Body of pancreas (tissue), 4 donors: ENCODE data around the gene GORASP2. TPM values are rescaled to one million over a fixed set of nuclear protein-coding genes. Genes with fewer than 3 reads are reported as not detected.

Experiments used
- ATAC-seq: fragments of 150-250 bp; one replicate; pipeline ENCODE4 v1.9.1; 2016
- DNase-seq, 4 donors: peaks; one replicate each; pipeline ENCODE4 v3.0.0-alpha.2; 2019
- H3K27ac ChIP-seq, 4 donors: fragments of 200-600 bp; sonication (generic); 1 replicate in 3 of 4; 2 replicates in 1 of 4; pipeline versions ENCODE4 v1.5.1 to v1.6.1; 2016 to 2019; ENCODE audit warnings: mild to moderate bottlenecking in 1 of 4, mixed read lengths in 1 of 4, moderate library complexity in 1 of 4
- H3K27me3 ChIP-seq, 2 donors: fragments of 200-600 bp; sonication (generic); one replicate each; pipeline ENCODE4 v1.6.0; 2016; ENCODE audit warnings: mild to moderate bottlenecking in 1 of 2
- H3K36me3 ChIP-seq, 2 donors: fragments of 200-600 bp; sonication (generic); replicated peaks in 1 of 2; 2 replicates each; pipeline ENCODE4 v1.5.1; 2016; ENCODE audit warnings: low read depth in 2 of 2; ENCODE audit not compliant: insufficient read depth in 1 of 2
- H3K4me1 ChIP-seq: fragments of 200-600 bp; sonication (generic); one replicate; pipeline ENCODE4 v1.6.0; 2016
- H3K4me3 ChIP-seq, 2 donors: fragments of 200-600 bp; sonication (generic); 1 replicate in 1 of 2; 2 replicates in 1 of 2; pipeline ENCODE4 v1.5.1; 2016 to 2019
- H3K9me3 ChIP-seq, 3 donors: fragments of 200-600 bp; sonication (generic); 1 replicate in 2 of 3; 2 replicates in 1 of 3; pipeline ENCODE4 v1.5.1; 2016
- CTCF ChIP-seq, 7 experiments: fragments of 450-650 bp in 4 of 7; fragments of 200-600 bp in 3 of 7; sonication (generic) in 3 of 7; IDR thresholded peaks; one replicate each; pipeline ENCODE4 v1.5.1; 2016 to 2019; ENCODE audit warnings: antibody characterized with exemption in 7 of 7
- POLR2A ChIP-seq, 3 donors: fragments of 450-650 bp; IDR thresholded peaks; one replicate each; pipeline ENCODE4 v1.6.1; 2016; ENCODE audit warnings: antibody characterized with exemption in 3 of 3, mild to moderate bottlenecking in 2 of 3
- WGBS, 2 donors: methylation state at CpG; one replicate each; pipeline ENCODE4 v1.1.5; 2017; 5-methylcytosine and 5-hydroxymethylcytosine counted together
- intact Hi-C: fragments of 100-400 bp; cut with DNase I; formaldehyde crosslinking; loops from one replicate; pipeline ENCODE4 v1.15.1; 2023
- total RNA-seq, 2 donors: library from RNA; depleted of rRNA; stranded (reverse); fragments of >200 nt; gene quantifications; one replicate each; pipeline ENCODE4 v1.1.0, GENCODE V29; 2016

The GORASP2 gene
- total RNA-seq, 2 donors from 2014 or later: 44.4 to 65.6 TPM

- intact Hi-C loops: no loop called here
- no peaks in the 10 kb centered on the region for H3K4me1 ChIP-seq
- TF ChIP-seq POLR2A (IDR thresholded peaks at IDR 0.05) (no peak), CTCF (IDR thresholded peaks at IDR 0.05) (no peak)
- no peaks in the 10 kb centered on the region for H3K27me3 ChIP-seq
- DNase-seq: no peak
- no peaks in the 10 kb centered on the region for H3K36me3 ChIP-seq
- WGBS, 2 donors: 65 to 67% methylated on average over 5 of the region's 5 CpGs
- no peaks in the 10 kb centered on the region for H3K9me3 ChIP-seq
- H3K4me3 ChIP-seq: no peak overlapping the region
- H3K27ac ChIP-seq: no peak overlapping the region
- ATAC-seq: no peak
These were observed 43.8 kb upstream of the GORASP2 start for GRCh38 chr2:170885130-170885791.

- 56 to 67% methylated on average over 1 of the region's 1 CpG for WGBS, 2 donors
- no peaks in the 10 kb centered on the region for H3K9me3 ChIP-seq
- DNase-seq: no peak
- intact Hi-C loops: no loop called here
- no peak overlapping the region for H3K27ac ChIP-seq
- H3K36me3 ChIP-seq: no peaks in the 10 kb centered on the region
- TF ChIP-seq POLR2A (IDR thresholded peaks at IDR 0.05) (no peak), CTCF (IDR thresholded peaks at IDR 0.05) (no peak)
- no peak overlapping the region for H3K4me3 ChIP-seq
- H3K4me1 ChIP-seq: no peaks in the 10 kb centered on the region
- no peaks in the 10 kb centered on the region for H3K27me3 ChIP-seq
- ATAC-seq: no peak
These were observed 42.7 kb upstream of the GORASP2 start for GRCh38 chr2:170886386-170886785.

- intact Hi-C loops: no loop called here
These were observed 41.6 kb upstream of the GORASP2 start for GRCh38 chr2:170887496-170887895.

GRCh38 chr2:170887896-170888295 is 41.2 kb upstream of the GORASP2 start:
- H3K4me1 ChIP-seq: no peaks in the 10 kb centered on the region
- ATAC-seq: no peak
- H3K9me3 ChIP-seq: no peaks in the 10 kb centered on the region
- H3K36me3 ChIP-seq: no peaks in the 10 kb centered on the region
- intact Hi-C loops: no loop called here
- DNase-seq: no peak
- H3K27me3 ChIP-seq: no peaks in the 10 kb centered on the region
- no peak overlapping the region for H3K4me3 ChIP-seq
- no peak for TF ChIP-seq CTCF (IDR thresholded peaks at IDR 0.05)
- no peak for TF ChIP-seq POLR2A (IDR thresholded peaks at IDR 0.05)
- 88 to 93% methylated on average over 3 of the region's 3 CpGs for WGBS, 2 donors
- H3K27ac ChIP-seq: no peak overlapping the region

More at GRCh38 chr2:170887496-170887895, 41.6 kb upstream of the GORASP2 start:
- no peaks in the 10 kb centered on the region for H3K36me3 ChIP-seq
- H3K4me1 ChIP-seq: no peaks in the 10 kb centered on the region
- H3K27me3 ChIP-seq: no peaks in the 10 kb centered on the region
- TF ChIP-seq POLR2A (IDR thresholded peaks at IDR 0.05) (no peak), CTCF (IDR thresholded peaks at IDR 0.05) (no peak)
- no peak overlapping the region for H3K4me3 ChIP-seq
- H3K9me3 ChIP-seq: no peaks in the 10 kb centered on the region
- no peak overlapping the region for H3K27ac ChIP-seq
- ATAC-seq (no peak), DNase-seq (no peak)

- H3K27me3 ChIP-seq: no peaks in the 10 kb centered on the region
- TF ChIP-seq POLR2A (IDR thresholded peaks at IDR 0.05) (no peak), CTCF (IDR thresholded peaks at IDR 0.05) (no peak)
- DNase-seq (no peak), ATAC-seq (no peak)
- H3K27ac ChIP-seq: no peak overlapping the region
- H3K4me3 ChIP-seq: no peak overlapping the region
- no peaks in the 10 kb centered on the region for H3K36me3 ChIP-seq
- H3K4me1 ChIP-seq: no peaks in the 10 kb centered on the region
- WGBS, 2 donors: 88 to 94% methylated on average over 4 of the region's 4 CpGs
- no peaks in the 10 kb centered on the region for H3K9me3 ChIP-seq
- intact Hi-C loops: no loop called here
These were observed 37.2 kb upstream of the GORASP2 start for GRCh38 chr2:170891893-170892292.
